GM20431 (cell line): Measurements from ENCODE around the gene SH3RF3.

Experiments
- in situ Hi-C: fragments of 300-500 bp; cut with MseI, MboI; formaldehyde crosslinking; loops from one replicate; pipeline ENCODE4 v1.15.0; 2020; ENCODE audit warnings: low sequenced_read_pairs; ENCODE audit not compliant: unreplicated experiment

The SH3RF3 gene

DNA sequence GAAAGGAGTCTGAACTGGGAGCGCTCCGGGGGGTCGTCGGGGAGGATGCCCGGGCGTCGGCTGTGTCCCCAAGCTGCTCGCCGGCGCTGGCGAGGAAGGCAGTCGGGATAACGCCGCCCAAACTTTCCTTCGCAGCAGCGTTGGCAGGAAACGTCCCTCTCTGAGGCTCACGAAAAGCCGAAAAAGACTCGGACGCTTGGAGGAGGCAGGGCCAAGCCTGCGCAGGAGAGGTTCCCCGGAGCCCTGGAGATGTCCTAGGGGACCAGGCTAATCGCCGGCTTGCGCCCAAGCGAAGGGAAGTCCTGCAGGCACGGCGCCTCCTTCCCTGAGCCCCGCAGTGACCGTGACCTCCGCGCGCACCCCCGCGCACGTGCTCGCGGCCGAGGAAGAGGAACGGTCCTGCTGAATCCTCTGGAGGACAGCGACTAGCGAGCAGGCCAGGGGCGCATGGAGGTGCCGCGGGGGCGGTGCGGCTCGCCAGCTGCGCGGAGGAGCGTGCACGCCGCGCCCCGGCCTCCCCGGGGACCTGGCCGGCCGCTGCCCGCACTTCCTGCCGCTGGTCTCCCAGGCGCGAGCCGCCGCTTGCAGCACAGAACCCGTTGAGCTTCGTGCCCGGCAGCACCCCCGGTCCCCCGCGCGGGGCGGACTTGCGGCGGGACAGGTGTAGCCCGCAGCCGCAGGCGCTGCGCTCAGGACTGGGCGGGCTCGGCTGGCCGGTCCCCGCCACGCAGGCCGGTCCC, at the start of gene SH3RF3:
SH3RF3 (plus strand) TSS at position 590 of the 740 bp plus-strand sequence.
- in situ Hi-C loops = loop anchor here (25.0 kb wide), 1 partner anchor 384 kb away; no protein-coding TSS in a partner anchor

DNA sequence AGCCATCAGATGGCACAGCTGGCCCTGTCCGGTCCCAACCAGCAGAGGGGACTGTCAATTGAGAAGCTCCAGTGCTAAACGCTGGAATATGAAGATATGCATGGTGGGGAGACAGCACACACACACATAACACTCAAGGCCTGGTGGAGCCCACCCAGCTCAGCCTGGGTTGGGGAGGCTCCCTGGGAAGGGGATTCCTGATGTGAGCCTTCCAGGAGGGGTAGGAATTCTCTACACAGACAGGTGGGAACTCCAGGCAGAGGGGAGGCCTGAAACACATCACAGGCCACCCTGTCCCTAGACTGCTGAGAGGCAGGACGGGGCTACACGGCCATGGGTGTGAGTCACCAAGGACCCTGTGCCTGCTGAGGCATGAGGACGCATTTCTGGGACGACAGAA, 49.4 kb upstream of the SH3RF3 start:
- in situ Hi-C loops = no loop called here

DNA sequence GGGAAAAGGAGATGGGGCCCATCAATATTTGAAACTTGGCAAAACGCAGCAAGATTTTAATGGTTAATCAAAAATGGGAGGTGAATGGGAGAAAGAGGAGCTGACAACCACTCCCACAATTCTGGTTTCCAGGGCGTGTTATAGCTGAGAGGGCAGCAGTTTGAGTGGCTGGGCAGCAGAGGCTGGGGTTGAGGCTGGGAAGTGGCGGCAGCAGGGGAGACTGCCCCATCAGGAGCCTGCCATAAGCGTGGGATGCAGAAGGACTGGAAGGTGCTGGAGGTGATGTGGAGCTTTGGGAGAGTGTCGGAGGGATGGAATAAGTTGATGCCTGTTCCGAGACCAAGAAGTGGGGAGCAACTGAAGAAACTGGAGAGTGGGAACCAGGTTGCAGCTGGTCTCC, 48.9 kb upstream of the SH3RF3 start:
- in situ Hi-C loops = no loop called here

- in situ Hi-C loops = no loop called here
Observed at GRCh38 chr2:109080757-109081156, 48.2 kb upstream of the SH3RF3 start.

DNA sequence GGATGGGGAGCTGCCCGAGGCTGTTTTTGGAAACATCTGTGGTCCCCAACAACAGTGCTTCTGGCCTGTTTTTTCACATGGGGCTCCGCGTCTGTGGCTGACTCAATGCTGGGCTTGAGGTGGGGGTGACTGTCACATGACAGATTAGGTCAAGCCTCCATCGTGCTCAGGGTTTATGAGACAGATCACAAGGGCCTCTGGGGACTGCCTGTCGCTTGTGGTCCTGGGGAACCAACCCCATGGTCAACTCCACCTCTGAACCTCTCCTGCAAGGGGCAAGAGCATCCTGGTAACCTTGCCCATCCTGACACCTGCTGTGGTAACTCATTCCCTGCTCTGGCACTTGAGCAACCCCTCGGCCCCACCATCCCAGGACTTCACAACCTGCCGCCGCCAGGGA, 47.6 kb upstream of the SH3RF3 start:
- in situ Hi-C loops = no loop called here

- in situ Hi-C loops = no loop called here
Observed at GRCh38 chr2:109083771-109084170, 45.2 kb upstream of the SH3RF3 start.

GRCh38 chr2:109084341-109084740, 44.7 kb upstream of the SH3RF3 start:
- in situ Hi-C loops = no loop called here

DNA sequence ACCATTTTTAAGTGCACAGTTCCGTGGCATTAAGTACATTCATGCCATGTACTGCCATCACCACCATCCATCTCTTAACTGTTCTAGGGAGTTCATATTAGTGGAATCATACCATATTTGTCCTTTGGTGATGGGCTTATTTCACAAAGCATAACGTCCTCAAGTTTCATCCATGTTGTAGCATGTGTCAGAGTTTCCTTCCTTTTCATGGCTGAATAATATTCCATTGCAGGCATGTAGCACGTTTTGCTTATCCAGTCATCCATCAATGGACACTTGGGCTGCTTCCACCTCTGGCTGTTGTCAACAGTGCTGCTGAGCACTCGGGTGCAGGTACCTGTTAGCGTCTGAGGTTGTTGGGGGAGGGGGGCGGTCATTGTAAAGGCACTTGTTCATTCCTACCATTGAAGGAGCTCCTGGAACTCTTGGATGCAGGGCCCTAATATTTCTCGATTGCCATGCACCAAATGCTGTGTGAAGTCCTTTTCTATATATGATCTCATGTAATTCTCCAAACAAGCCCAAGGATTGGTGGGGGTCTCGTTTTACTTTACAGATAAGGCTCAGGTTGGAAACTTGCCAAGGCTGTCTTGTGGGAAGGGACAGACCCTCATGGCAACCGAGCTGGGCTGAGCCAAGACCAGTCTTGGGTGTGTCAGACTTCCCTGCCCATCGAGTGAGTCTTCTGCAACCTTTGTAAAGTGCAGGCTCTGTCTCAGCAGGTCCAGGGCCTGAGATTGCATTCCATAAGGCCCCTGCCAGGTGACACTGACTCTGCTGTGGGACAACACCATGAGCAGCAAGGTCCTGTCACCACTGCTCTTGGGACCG, 42.9 kb upstream of the SH3RF3 start:
- in situ Hi-C loops = no loop called here

DNA sequence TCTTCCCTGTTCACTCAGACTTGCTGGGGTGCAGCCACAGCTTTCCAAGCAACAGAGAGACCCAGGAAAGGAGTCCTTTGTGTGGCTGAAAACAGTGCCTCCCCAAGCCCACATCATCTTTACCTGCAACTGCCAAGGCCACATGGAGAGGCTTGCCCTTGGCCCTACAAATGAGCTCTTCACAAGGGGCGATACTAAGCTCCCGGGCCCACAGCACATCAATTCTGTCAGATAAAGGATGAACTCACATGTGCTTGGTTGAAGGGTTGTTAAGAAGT, 42.3 kb upstream of the SH3RF3 start:
- in situ Hi-C loops = no loop called here

GRCh38 chr2:109087055-109087663, 41.8 kb upstream of the SH3RF3 start:
- in situ Hi-C loops = no loop called here

GRCh38 chr2:109089602-109090300, 39.3 kb upstream of the SH3RF3 start:
- in situ Hi-C loops = no loop called here

DNA sequence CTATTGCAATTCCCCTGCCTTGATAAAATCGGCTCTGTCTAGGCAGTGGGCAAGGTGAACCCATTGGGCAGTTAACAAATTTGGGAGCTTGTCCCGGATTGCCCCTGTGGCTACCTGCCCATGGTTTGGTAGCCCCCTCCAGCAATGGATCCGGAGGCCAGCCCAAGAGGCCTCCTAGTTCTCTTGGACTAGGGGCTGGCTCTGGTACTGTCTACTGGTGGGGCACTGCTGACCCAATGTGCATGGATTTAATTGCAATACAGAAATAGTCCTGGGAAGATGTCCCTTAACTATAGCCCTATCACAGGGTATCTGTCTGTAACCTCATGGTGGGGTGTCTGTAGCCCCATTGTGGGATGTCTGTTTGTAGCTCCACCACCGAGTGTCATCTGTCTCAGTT, 37.5 kb upstream of the SH3RF3 start:
- in situ Hi-C loops = no loop called here

DNA sequence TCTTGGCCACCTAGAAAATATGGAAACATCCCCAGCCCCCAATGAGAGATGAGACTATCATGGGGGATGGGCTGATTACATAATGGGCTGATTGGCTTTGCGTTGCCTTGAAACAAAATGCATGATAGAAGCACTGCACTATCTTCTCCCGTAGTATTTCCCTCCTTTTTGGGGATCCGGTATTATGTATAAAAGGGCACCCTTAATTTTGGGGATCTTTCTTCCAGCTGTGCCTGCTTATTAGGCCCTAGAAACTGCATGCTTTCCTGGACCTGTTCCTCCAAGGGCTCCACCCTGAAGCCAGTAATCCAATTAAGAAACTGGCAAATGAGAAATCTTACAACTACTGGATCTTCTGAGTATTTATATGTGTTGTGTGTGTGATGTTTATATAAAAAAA, 34.9 kb upstream of the SH3RF3 start:
- in situ Hi-C loops = no loop called here

GRCh38 chr2:109098251-109098920, 30.6 kb upstream of the SH3RF3 start:
- in situ Hi-C loops = no loop called here

DNA sequence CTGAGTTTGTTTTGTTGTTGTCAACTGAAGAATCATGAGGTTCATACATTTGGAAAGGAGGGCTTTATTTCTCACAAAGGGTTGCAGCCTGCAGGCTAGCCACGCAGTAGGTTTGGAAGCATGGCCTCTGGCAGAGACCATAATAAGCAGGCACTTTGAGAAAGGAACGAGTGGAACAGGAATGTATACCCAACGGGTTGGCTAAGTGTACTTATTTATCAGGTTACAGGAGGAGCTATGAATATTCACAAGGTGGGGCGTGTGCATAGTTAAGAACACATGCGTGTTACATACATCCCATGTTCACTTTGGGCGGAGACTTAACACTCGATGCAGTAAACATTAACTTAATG, 30.1 kb upstream of the SH3RF3 start:
- in situ Hi-C loops = no loop called here

DNA sequence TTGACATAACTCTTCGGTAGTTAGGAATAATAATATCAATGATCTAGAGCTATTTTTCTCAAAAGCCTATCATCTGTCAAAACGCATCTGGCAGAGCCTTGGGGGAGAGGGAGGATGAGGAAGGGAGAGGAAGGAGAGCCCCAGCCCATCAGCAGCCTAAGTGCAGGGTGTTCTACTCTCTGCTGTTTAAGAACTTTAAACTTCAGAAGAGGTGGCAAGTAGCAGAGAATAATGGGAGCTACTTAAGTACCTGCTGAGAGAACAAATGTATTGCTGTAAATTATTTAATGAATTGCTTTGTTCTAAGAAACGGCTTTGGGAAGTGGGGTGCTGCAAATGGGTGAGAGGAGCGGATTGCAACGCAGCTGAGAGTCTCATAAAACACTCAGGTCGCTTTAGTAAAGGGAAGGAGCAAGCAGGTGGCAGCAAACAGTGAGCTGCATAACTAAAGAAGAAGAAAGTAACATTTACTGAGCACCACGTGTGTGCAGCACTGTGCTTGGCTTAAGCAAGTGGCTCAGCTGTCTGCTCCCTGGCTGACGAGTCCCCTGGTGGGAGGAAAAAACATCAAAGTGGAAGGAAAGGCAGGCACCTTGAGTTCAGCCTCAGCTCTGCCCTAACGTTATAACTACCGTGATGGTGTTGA, 26.3 kb upstream of the SH3RF3 start:
- in situ Hi-C loops = no loop called here

DNA sequence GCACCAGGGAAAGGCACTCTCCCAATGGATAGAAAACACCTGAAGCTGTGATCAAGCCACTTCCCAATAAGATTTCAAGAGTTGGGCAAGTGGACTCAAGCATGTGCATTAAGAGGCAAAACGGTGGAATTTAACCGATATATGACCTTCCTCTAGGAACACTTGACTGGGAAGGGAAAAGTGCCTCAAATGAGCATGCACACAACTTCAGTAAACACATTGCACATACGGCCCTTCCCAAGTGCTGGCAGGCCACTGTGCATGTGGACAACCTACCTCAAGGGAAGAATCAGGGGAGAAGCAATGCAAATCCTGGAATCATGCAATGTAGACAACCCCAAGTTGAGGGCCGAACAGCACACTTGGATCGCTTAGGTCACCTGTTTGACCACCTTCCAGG, 23.9 kb upstream of the SH3RF3 start:
- in situ Hi-C loops = no loop called here

DNA sequence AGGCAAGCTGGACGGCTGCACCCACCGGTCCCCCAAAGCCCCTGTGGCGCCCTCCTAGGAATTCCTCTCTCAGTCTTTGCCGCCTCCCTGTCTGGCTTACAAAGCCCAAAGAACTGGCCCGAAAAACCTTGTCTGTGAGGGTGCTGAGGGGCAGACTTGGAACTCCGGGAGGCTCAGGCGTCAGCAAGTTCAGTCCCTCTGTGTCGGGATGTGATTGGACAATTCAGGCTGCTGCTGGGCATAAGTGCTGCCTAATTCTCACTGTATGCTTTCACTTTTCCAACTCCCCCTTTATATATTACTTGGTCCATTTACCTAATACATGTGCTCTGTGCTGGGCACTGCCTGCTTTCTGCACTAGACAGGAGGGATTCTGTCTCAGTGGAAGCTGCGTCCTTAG, 20.3 kb upstream of the SH3RF3 start:
- in situ Hi-C loops = no loop called here

- in situ Hi-C loops = no loop called here
Observed at GRCh38 chr2:109109342-109109741, 19.7 kb upstream of the SH3RF3 start.

DNA sequence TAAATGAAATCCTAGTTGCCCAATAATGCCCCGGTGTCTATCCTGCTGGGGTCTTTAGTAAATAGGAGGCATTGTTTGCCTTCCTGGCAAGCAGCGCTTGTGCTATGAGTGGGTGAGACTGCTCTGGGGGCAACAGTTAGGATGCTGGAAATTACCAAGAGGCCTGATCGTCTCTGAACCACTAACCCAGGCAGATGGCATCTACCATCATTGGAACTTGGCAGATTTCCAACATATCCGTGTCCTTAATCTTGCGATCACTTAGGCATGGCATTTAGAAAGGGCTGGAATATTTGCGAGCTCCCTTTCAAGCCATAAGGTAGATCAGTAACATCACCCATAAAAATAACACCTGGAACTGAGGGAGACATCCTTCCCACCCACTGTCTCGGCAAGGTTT, 18.8 kb upstream of the SH3RF3 start:
- in situ Hi-C loops = no loop called here
